ENCODE data around the gene NTHL1.

NTHL1 gene

GRCh38 chr16:2025878-2026460, 21.7 kb downstream of the NTHL1 start:
- Histone ChIP-seq H3K4me2 (ENCODE audit: low read length) (no peak overlapping the region; the same call in 1 of the 2 replicates), H3K36me3 (ENCODE audit: control insufficient read depth, low read length) (no peaks in the 10 kb centered on the region), H3K4me1 (ENCODE audit: control insufficient read depth, low read length) (peaks cover 19% of the 10 kb centered on the region), H3K4me3 (ENCODE audit: low read length) (no peak overlapping the region; the same call in 1 of the 2 replicates), H3K27ac (ENCODE audit: low read depth, low read length) (no peak overlapping the region), H3K9me3 (ENCODE audit: control insufficient read depth, insufficient read depth, low read length) (no peaks in the 10 kb centered on the region), H3K9me2 (replicated peaks; ENCODE audit: control insufficient read depth, low read length) (no peaks in the 10 kb centered on the region), H3K27me3 (ENCODE audit: control insufficient read depth, low read length) (peaks cover 44% of the 10 kb centered on the region), H3F3A (ENCODE audit: control insufficient read depth, insufficient read depth) (no peaks in the 10 kb centered on the region; the same call in 1 of the 2 replicates), H3K79me2 (ENCODE audit: control insufficient read depth, low read length) (no peaks in the 10 kb centered on the region), H4K20me1 (ENCODE audit: control insufficient read depth, insufficient read depth, low read depth, low read length) (no peaks in the 10 kb centered on the region; the same call in 1 of the 2 replicates)
- TF ChIP-seq CTCF (IDR thresholded peaks at IDR 0.05; ENCODE audit: low read depth, low read length, poor library complexity, severe bottlenecking) (no peak), EZH2phosphoT487 (IDR thresholded peaks at IDR 0.05; ENCODE audit: borderline replicate concordance, low read length) (0 out of 2 replicates have a peak, but pooled peaks have one; percentile 20)

- Histone ChIP-seq H3K4me3 (ENCODE audit: low read length) (no peak overlapping the region), H3K27ac (ENCODE audit: low read depth, low read length) (no peak overlapping the region), H3K36me3 (ENCODE audit: control insufficient read depth, low read length) (no peaks in the 10 kb centered on the region), H3K9me3 (ENCODE audit: control insufficient read depth, insufficient read depth, low read length) (no peaks in the 10 kb centered on the region), H3K27me3 (ENCODE audit: control insufficient read depth, low read length) (peaks cover 50% of the 10 kb centered on the region), H3K4me2 (ENCODE audit: low read length) (no peak overlapping the region), H3K79me2 (ENCODE audit: control insufficient read depth, low read length) (no peaks in the 10 kb centered on the region), H3K9me2 (replicated peaks; ENCODE audit: control insufficient read depth, low read length) (no peaks in the 10 kb centered on the region), H3K4me1 (ENCODE audit: control insufficient read depth, low read length) (peaks cover 19% of the 10 kb centered on the region), H3F3A (ENCODE audit: control insufficient read depth, insufficient read depth) (no peaks in the 10 kb centered on the region; the same call in 1 of the 2 replicates), H4K20me1 (ENCODE audit: control insufficient read depth, insufficient read depth, low read depth, low read length) (no peaks in the 10 kb centered on the region; the same call in 1 of the 2 replicates)
- TF ChIP-seq EZH2phosphoT487 (IDR thresholded peaks at IDR 0.05; ENCODE audit: borderline replicate concordance, low read length) (no peak), CTCF (IDR thresholded peaks at IDR 0.05; ENCODE audit: low read depth, low read length, poor library complexity, severe bottlenecking) (no peak)
Measured at GRCh38 chr16:2025251-2025650, 22.4 kb downstream of the NTHL1 start.

- H3K9me3 ChIP-seq (ENCODE audit: control insufficient read depth, insufficient read depth, low read length), result no peaks in the 10 kb centered on the region
- no peaks in the 10 kb centered on the region; the same call in 1 of the 2 replicates for H3F3A ChIP-seq (ENCODE audit: control insufficient read depth, insufficient read depth)
- H3K4me1 ChIP-seq (ENCODE audit: control insufficient read depth, low read length), result peaks cover 19% of the 10 kb centered on the region
- TF ChIP-seq CTCF (IDR thresholded peaks at IDR 0.05; ENCODE audit: low read depth, low read length, poor library complexity, severe bottlenecking), result no peak
- H3K9me2 ChIP-seq (replicated peaks; ENCODE audit: control insufficient read depth, low read length), result no peaks in the 10 kb centered on the region
- H4K20me1 ChIP-seq (ENCODE audit: control insufficient read depth, insufficient read depth, low read depth, low read length), result no peaks in the 10 kb centered on the region; the same call in 1 of the 2 replicates
- no peak overlapping the region for H3K4me3 ChIP-seq (ENCODE audit: low read length)
- no peaks in the 10 kb centered on the region for H3K36me3 ChIP-seq (ENCODE audit: control insufficient read depth, low read length)
- peaks cover 60% of the 10 kb centered on the region for H3K27me3 ChIP-seq (ENCODE audit: control insufficient read depth, low read length)
- H3K4me2 ChIP-seq (ENCODE audit: low read length), result no peak overlapping the region
- no peaks in the 10 kb centered on the region for H3K79me2 ChIP-seq (ENCODE audit: control insufficient read depth, low read length)
- no peak overlapping the region for H3K27ac ChIP-seq (ENCODE audit: low read depth, low read length)
Measured at GRCh38 chr16:2024032-2024420, 23.6 kb downstream of the NTHL1 start.

Measured in DOHH2 (cell line).